K562 (cell line): ENCODE data around the gene NDRG4. TPM values are rescaled to one million over a fixed set of nuclear protein-coding genes. Genes with fewer than 3 reads are reported as not detected.

ENCODE experiments used
- ATAC-seq: fragments of 200-7000 bp; cut with Tn5 transposase; 3 replicates; pipeline ENCODE4 v1.9.1; 2020; ENCODE audit warnings: moderate library complexity
- BruUV-seq: library from RNA; stranded (reverse); fragments of 400-500 nt; replicated peaks from 2 replicates; lab custom pipeline; 2021; lab: Mats Ljungman, UMichigan
- CTCF ChIA-PET: fragments of 300-600 bp; formaldehyde crosslinking; extraction: SDS; loops from one replicate; lab custom pipeline; 2021; ENCODE audit warnings: low intra/inter-chr PET ratio; lab: Yijun Ruan, JAX
- POLR2A ChIA-PET: fragments of 300-600, 350-650 bp; sonication (Branson Sonifier 250); formaldehyde crosslinking; extraction: SDS; loops from one replicate; lab custom pipeline; 2021; ENCODE audit warnings: antibody characterized with exemption, inconsistent platforms; lab: Yijun Ruan, JAX
- DNase-seq, 4 experiments: peaks; one replicate each; pipeline versions ENCODE4 v3.0.0 to v3.0.0-alpha.2; 2011 to 2018; ENCODE audit warnings: low spot score in 3 of 4, mixed read lengths in 3 of 4; ENCODE audit errors: extremely low read depth in 1 of 4
- FAIRE-seq: peaks from 2 replicates; lab custom pipeline; 2011; peaks lifted over from hg19 to GRCh38; lab: Jason Lieb, UNC
- H2AFZ ChIP-seq: 2 replicates; pipeline ENCODE4 v1.6.0; 2011; ENCODE audit warnings: low read depth, low read length, control low read depth, inconsistent platforms
- H3K27ac ChIP-seq: fragments of 200-600 bp; 3 replicates; pipeline ENCODE4 v1.8.0; 2011; ENCODE audit warnings: low read depth, mild to moderate bottlenecking, control low read depth, inconsistent platforms, low read length, moderate library complexity, mixed read lengths; ENCODE audit errors: extremely low read depth
- H3K27me3 ChIP-seq, 2 experiments: fragments of 300-600 bp in 1 of 2; 2 replicates in 1 of 2; 3 replicates in 1 of 2; pipeline versions ENCODE4 v1.6.0 to v1.8.0; 2011; ENCODE audit warnings: inconsistent platforms in 2 of 2, low read length in 2 of 2, mild to moderate bottlenecking in 1 of 2, mixed read lengths in 1 of 2, moderate library complexity in 1 of 2; ENCODE audit not compliant: control insufficient read depth in 2 of 2, insufficient read depth in 2 of 2
- H3K36me3 ChIP-seq: fragments of 300-600 bp; 3 replicates; pipeline ENCODE4 v1.8.0; 2011; ENCODE audit warnings: mild to moderate bottlenecking, low read length, inconsistent platforms; ENCODE audit not compliant: control insufficient read depth, insufficient read depth
- H3K4me1 ChIP-seq, 2 experiments: fragments of 200-600 bp in 1 of 2; replicated peaks in 1 of 2; 2 replicates in 1 of 2; 3 replicates in 1 of 2; pipeline versions ENCODE4 v1.5.1 to v1.8.0; 2011; ENCODE audit warnings: inconsistent platforms in 2 of 2, low read length in 2 of 2, mild to moderate bottlenecking in 1 of 2, mixed read lengths in 1 of 2, moderate library complexity in 1 of 2; ENCODE audit not compliant: control insufficient read depth in 2 of 2, insufficient read depth in 2 of 2
- H3K4me2 ChIP-seq: 2 replicates; pipeline ENCODE4 v1.6.1; 2011; ENCODE audit warnings: low read length, control low read depth, inconsistent platforms, mixed read lengths; ENCODE audit not compliant: insufficient read depth
- H3K4me3 ChIP-seq: fragments of 200-600 bp; sonication (generic), shearing (Covaris generic); 2 replicates; pipeline ENCODE4 v1.5.1; 2016; ENCODE audit warnings: control low read depth, inconsistent platforms
- H3K79me2 ChIP-seq: fragments of 200-600 bp; 3 replicates; pipeline ENCODE4 v1.8.0; 2011; ENCODE audit warnings: low read length, inconsistent platforms; ENCODE audit not compliant: control insufficient read depth, insufficient read depth
- H3K9ac ChIP-seq, 2 experiments: 2 replicates each; pipeline versions ENCODE4 v1.6.0 to v1.6.1; 2011; ENCODE audit warnings: low read depth in 2 of 2, low read length in 2 of 2, control low read depth in 1 of 2, inconsistent platforms in 1 of 2, mild to moderate bottlenecking in 1 of 2, mixed read lengths in 1 of 2; ENCODE audit not compliant: insufficient read depth in 1 of 2
- H3K9me1 ChIP-seq: one replicate; pipeline ENCODE4 v1.6.0; 2011; ENCODE audit warnings: inconsistent platforms, mild to moderate bottlenecking, low read length, moderate library complexity; ENCODE audit not compliant: control insufficient read depth, insufficient read depth
- H3K9me3 ChIP-seq: replicated peaks from 2 replicates; pipeline ENCODE4 v1.5.1; 2011; ENCODE audit warnings: low read depth, low read length, inconsistent platforms; ENCODE audit not compliant: control insufficient read depth, insufficient read depth
- H4K20me1 ChIP-seq: replicated peaks from 2 replicates; pipeline ENCODE4 v1.6.1; 2011; ENCODE audit warnings: low read length, inconsistent platforms, mixed read lengths; ENCODE audit not compliant: control insufficient read depth, insufficient read depth
- NCOA1 ChIP-seq: fragments of 450-650 bp; IDR thresholded peaks from 2 replicates; pipeline ENCODE4 v1.6.1; 2016; ENCODE audit warnings: low read depth
- SETDB1 ChIP-seq: IDR thresholded peaks from one replicate; pipeline ENCODE4 v1.6.1; 2012; ENCODE audit warnings: low read length, control low read depth, inconsistent platforms
- SIN3A ChIP-seq, 2 experiments: fragments of 150-350 bp in 1 of 2; IDR thresholded peaks; 2 replicates each; pipeline ENCODE4 v1.6.1; 2011 to 2016; ENCODE audit warnings: borderline replicate concordance in 2 of 2, low read depth in 2 of 2, low read length in 2 of 2, mild to moderate bottlenecking in 2 of 2, moderate library complexity in 2 of 2; ENCODE audit not compliant: control insufficient read depth in 1 of 2
- ZNF644 ChIP-seq: fragments of 200-800 bp; sonication (Bioruptor generic); IDR thresholded peaks from 2 replicates; pipeline ENCODE4 v1.6.1; 2016; ENCODE audit warnings: low read depth, missing genetic modification characterization, missing compliant biosample characterization
- WGBS: fragments of 100-300 bp; shearing (Covaris generic); methylation state at CpG from one replicate; pipeline ENCODE4 v1.1.6; 2016; ENCODE audit warnings: low coverage, mixed read lengths; ENCODE audit not compliant: insufficient coverage; ENCODE audit errors: missing lambda C conversion rate; 5-methylcytosine and 5-hydroxymethylcytosine counted together
- in situ Hi-C: fragments of 300-500 bp; cut with MboI; formaldehyde crosslinking; loops from 4 replicates; pipeline ENCODE4 v1.15.0; 2018; ENCODE audit warnings: inconsistent platforms, mixed read lengths
- intact Hi-C: fragments of 100-400 bp; cut with micrococcal nuclease; formaldehyde crosslinking; loops from 2 replicates; pipeline ENCODE4 v1.14.2; 2022
- polyA plus RNA-seq, 8 experiments: library from polyadenylated mRNA; depleted of rRNA in 4 of 8; stranded (reverse) in 5 of 8; unstranded in 3 of 8; fragments of >200 nt; fragmentation: Nextera tagmentation in 2 of 8; fragmentation: Illumina TruSeq in 1 of 8; extraction: Ambion mirVana in 2 of 8; extraction: Trizol in 1 of 8; gene quantifications; 2 replicates each; pipeline versions ENCODE4 v1.2.1 to v1.2.3, GENCODE V29; 2011 to 2014; ENCODE audit warnings: inconsistent platforms in 1 of 8, missing spikeins in 1 of 8
- total RNA-seq, 7 experiments: library from RNA; depleted of rRNA in 6 of 7; stranded (reverse); fragments of >200 nt in 6 of 7; fragmentation: Illumina TruSeq in 2 of 7; extraction: Trizol in 2 of 7; gene quantifications; 2 replicates each; pipeline versions ENCODE4 v1.2.1 to v1.2.3, GENCODE V29; 2011 to 2021; ENCODE audit warnings: low replicate concordance in 1 of 7
- TF ChIP-seq, protein P1 (sequence below): fragments of 250-450 bp; sonication (Bioruptor Pico); IDR thresholded peaks from 2 replicates; pipeline ENCODE4 v1.8.0; 2022; ENCODE audit warnings: inconsistent platforms, mild to moderate bottlenecking, moderate library complexity, borderline replicate concordance
- TF ChIP-seq, protein P2 (sequence below): fragments of 250-450 bp; sonication (Bioruptor Pico); IDR thresholded peaks from 2 replicates; pipeline ENCODE4 v1.8.0; 2021; ENCODE audit warnings: borderline replicate concordance, mild to moderate bottlenecking, moderate library complexity; ENCODE audit not compliant: poor library complexity, severe bottlenecking

Gene NDRG4
- total and polyA plus RNA-seq, 9 of the 15 experiments (the other 6 are each of a cell fraction or from before 2014, with no cell fraction given), result 0.06 to 0.95 (median 0.28) TPM

DNA sequence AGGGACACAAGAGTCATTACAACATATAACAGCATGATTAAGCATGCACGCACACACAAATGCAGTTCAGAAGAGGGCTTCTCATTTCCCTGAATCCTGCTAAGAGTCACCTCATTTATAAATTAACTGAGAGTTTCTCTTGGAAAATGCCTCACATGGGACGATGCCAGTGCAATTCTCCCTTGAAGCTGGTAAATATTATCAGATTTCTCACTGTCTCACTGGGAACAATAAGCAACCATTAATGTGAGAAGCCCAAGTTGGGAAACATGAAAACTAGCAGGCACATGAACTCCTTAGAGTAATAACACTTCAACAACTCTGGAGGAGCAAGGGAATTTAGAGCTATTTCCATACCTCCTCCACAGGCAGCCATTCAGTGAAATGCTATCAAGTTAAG is 41.8 kb downstream of the NDRG4 start (continued):
- no peak for TF ChIP-seq SIN3A (IDR thresholded peaks at IDR 0.05; ENCODE audit: borderline replicate concordance in 2 of 2, control insufficient read depth in 1 of 2, low read depth in 2 of 2, low read length in 2 of 2)

DNA sequence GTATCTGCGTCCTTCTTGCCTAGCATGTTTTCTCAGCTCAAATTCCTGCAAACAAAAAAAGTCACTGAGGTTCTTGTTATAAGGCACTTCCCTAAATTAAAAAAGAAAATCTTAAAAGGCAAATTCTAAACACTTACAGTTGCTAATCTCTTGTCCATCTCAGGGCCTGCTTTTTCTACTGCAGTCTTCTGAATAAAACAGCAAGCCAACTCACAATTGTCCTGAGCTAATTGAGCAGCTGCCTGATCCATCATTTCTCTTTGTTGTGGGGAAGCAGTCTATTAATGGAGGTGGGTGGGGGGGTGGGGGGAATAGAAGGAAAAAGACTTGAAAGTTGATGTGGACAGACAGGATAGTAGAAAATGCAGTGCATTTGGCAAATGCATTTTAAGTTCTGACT is 42.3 kb downstream of the NDRG4 start:
- Histone ChIP-seq H3K4me1 (no peaks in the 10 kb centered on the region), H3K9me1 (no peaks in the 10 kb centered on the region), H3K36me3 (peaks cover 99% of the 10 kb centered on the region), H3K9me3 (no peaks in the 10 kb centered on the region), H3K4me2 (no peak overlapping the region), H4K20me1 (0 out of 2 replicates have a peak, but pooled peaks cover 3% of the 10 kb centered on the region), H3K4me3 (no peak overlapping the region), H3K27ac (no peak overlapping the region), H3K79me2 (0 out of 3 replicates have a peak, but pooled peaks cover 2% of the 10 kb centered on the region), H3K27me3 (no peaks in the 10 kb centered on the region), H3K9ac (no peak overlapping the region), H2AFZ (no peak overlapping the region)
- TF ChIP-seq NCOA1 (no peak), ZNF644 (tag) (no peak), SETDB1 (no peak)
- TF ChIP-seq, protein P1, sequence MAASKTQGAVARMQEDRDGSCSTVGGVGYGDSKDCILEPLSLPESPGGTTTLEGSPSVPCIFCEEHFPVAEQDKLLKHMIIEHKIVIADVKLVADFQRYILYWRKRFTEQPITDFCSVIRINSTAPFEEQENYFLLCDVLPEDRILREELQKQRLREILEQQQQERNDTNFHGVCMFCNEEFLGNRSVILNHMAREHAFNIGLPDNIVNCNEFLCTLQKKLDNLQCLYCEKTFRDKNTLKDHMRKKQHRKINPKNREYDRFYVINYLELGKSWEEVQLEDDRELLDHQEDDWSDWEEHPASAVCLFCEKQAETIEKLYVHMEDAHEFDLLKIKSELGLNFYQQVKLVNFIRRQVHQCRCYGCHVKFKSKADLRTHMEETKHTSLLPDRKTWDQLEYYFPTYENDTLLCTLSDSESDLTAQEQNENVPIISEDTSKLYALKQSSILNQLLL (CRISPR knock-in tag), result no peak
- TF ChIP-seq, protein P2, sequence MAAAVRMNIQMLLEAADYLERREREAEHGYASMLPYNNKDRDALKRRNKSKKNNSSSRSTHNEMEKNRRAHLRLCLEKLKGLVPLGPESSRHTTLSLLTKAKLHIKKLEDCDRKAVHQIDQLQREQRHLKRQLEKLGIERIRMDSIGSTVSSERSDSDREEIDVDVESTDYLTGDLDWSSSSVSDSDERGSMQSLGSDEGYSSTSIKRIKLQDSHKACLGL (CRISPR knock-in tag), result no peak
- POLR2A ChIA-PET, result interaction anchor here (2.0 kb wide), 1 partner anchor 22 kb away, joined by 7 read pairs; no protein-coding TSS in a partner anchor
- CTCF ChIA-PET, result no interaction called here
- no peak for ATAC-seq
- 94% methylated on average over 1 of the region's 1 CpG for WGBS
- no peak for DNase-seq
- BruUV-seq, result no TSS peak
- no peak for FAIRE-seq
- in situ Hi-C loops, result no loop called here
- intact Hi-C loops, result loop anchor here (5.0 kb wide), 1 partner anchor 35 kb away; no protein-coding TSS in a partner anchor
